GM19025 (cell line): ENCODE data around the gene FNIP1.
"Not testable (repeated sequence)": the region's sequence is repeated elsewhere in the genome, so short reads cannot be mapped to it uniquely, and the experiment has no call there.

Source experiments
- ATAC-seq: cut with Tn5 transposase; IDR thresholded peaks from one replicate; pipeline ENCODE4 v1.9.1; 2021; ENCODE audit warnings: mild to moderate bottlenecking, low read depth, moderate library complexity; ENCODE audit not compliant: unreplicated experiment

The FNIP1 gene

GRCh38 chr5:131787736-131788135 lies 9.1 kb downstream of the FNIP1 start:
- no peak for ATAC-seq

- ATAC-seq: no peak
Measured at GRCh38 chr5:131786900-131787692, 9.7 kb downstream of the FNIP1 start.

GRCh38 chr5:131786036-131786435 lies 10.8 kb downstream of the FNIP1 start:
- ATAC-seq: no peak

GRCh38 chr5:131783874-131784273 lies 12.9 kb downstream of the FNIP1 start:
- ATAC-seq: no peak

- ATAC-seq: no peak
Measured at GRCh38 chr5:131783357-131783756, 13.5 kb downstream of the FNIP1 start.

GRCh38 chr5:131782717-131783116 lies 14.1 kb downstream of the FNIP1 start:
- no peak for ATAC-seq

- ATAC-seq: not testable (repeated sequence)
Measured at GRCh38 chr5:131778141-131778540, 18.7 kb downstream of the FNIP1 start.

- ATAC-seq: no peak
Measured at GRCh38 chr5:131776450-131776849, 20.4 kb downstream of the FNIP1 start.

- ATAC-seq: no peak
Measured at GRCh38 chr5:131774652-131775367, 22.0 kb downstream of the FNIP1 start.

- ATAC-seq: no peak
Measured at GRCh38 chr5:131773805-131774204, 23.0 kb downstream of the FNIP1 start.

- no peak for ATAC-seq
Measured at GRCh38 chr5:131771692-131772091, 25.1 kb downstream of the FNIP1 start.

GRCh38 chr5:131769961-131770360 lies 26.9 kb downstream of the FNIP1 start:
- ATAC-seq: no peak

- no peak for ATAC-seq
Measured at GRCh38 chr5:131769336-131769735, 27.5 kb downstream of the FNIP1 start.

- no peak for ATAC-seq
Measured at GRCh38 chr5:131767891-131768290, 28.9 kb downstream of the FNIP1 start.

- ATAC-seq: no peak
Measured at GRCh38 chr5:131766689-131767088, 30.1 kb downstream of the FNIP1 start.

GRCh38 chr5:131765261-131765660 lies 31.6 kb downstream of the FNIP1 start:
- no peak for ATAC-seq

- ATAC-seq: no peak
Measured at GRCh38 chr5:131763968-131764367, 32.8 kb downstream of the FNIP1 start.

GRCh38 chr5:131760793-131761192 lies 36.0 kb downstream of the FNIP1 start:
- ATAC-seq: no peak

GRCh38 chr5:131759704-131760103 lies 37.1 kb downstream of the FNIP1 start:
- ATAC-seq: no peak

- ATAC-seq: no peak
Measured at GRCh38 chr5:131758520-131758900, 38.3 kb downstream of the FNIP1 start.

GRCh38 chr5:131757830-131758519 lies 38.8 kb downstream of the FNIP1 start:
- ATAC-seq: no peak
